Muscle layer of colon (tissue), 2 donors: ENCODE data around the gene WSB2.
"Not testable (repeated sequence)": the region's sequence is repeated elsewhere in the genome, so short reads cannot be mapped to it uniquely, and the experiment has no call there.

Experiments
- H3K27ac ChIP-seq: one replicate; pipeline ENCODE4 v1.7.0; 2013; ENCODE audit warnings: low read depth, mild to moderate bottlenecking, low read length, moderate library complexity
- H3K27me3 ChIP-seq, 2 donors: one replicate each; pipeline ENCODE4 v1.7.0; 2013; ENCODE audit warnings: low read length in 2 of 2, mild to moderate bottlenecking in 2 of 2; ENCODE audit not compliant: insufficient read depth in 2 of 2, control insufficient read depth in 1 of 2
- H3K36me3 ChIP-seq: one replicate; pipeline ENCODE4 v1.7.0; 2013; ENCODE audit warnings: mild to moderate bottlenecking, low read length; ENCODE audit not compliant: insufficient read depth
- H3K4me1 ChIP-seq: one replicate; pipeline ENCODE4 v1.7.0; 2013; ENCODE audit warnings: mild to moderate bottlenecking, low read length; ENCODE audit not compliant: insufficient read depth
- H3K4me3 ChIP-seq, 2 donors: one replicate each; pipeline ENCODE4 v1.7.0; 2013; ENCODE audit warnings: low read length in 2 of 2, low read depth in 1 of 2, mild to moderate bottlenecking in 1 of 2, moderate library complexity in 1 of 2
- H3K9ac ChIP-seq: one replicate; pipeline ENCODE4 v1.7.0; 2013; ENCODE audit warnings: low read length
- H3K9me3 ChIP-seq: one replicate; pipeline ENCODE4 v1.7.0; 2013; ENCODE audit warnings: mild to moderate bottlenecking, low read length
- donor health status: abdominal sarcoma.
- donor health status: Adenocarcinoma of cecum.

WSB2 gene

GRCh38 chr12:118094039-118094438 lies 33.1 kb upstream of the WSB2 start:
- H3K27ac ChIP-seq: no peak overlapping the region
- H3K36me3 ChIP-seq: no peaks in the 10 kb centered on the region
- H3K4me3 ChIP-seq: no peak overlapping the region
- H3K4me1 ChIP-seq: no peaks in the 10 kb centered on the region
- no peak overlapping the region for H3K9ac ChIP-seq
- H3K9me3 ChIP-seq: no peaks in the 10 kb centered on the region
- no peaks in the 10 kb centered on the region for H3K27me3 ChIP-seq

- H3K9ac ChIP-seq: no peak overlapping the region
- no peaks in the 10 kb centered on the region for H3K4me1 ChIP-seq
- H3K9me3 ChIP-seq: no peaks in the 10 kb centered on the region
- H3K36me3 ChIP-seq: no peaks in the 10 kb centered on the region
- H3K27ac ChIP-seq: no peak overlapping the region
- no peak overlapping the region for H3K4me3 ChIP-seq
- no peaks in the 10 kb centered on the region for H3K27me3 ChIP-seq
Observed at GRCh38 chr12:118089782-118090181, 28.8 kb upstream of the WSB2 start.

GRCh38 chr12:118082161-118082560 lies 21.2 kb upstream of the WSB2 start:
- Histone ChIP-seq H3K4me3 (no peak overlapping the region), H3K36me3 (peaks cover 11% of the 10 kb centered on the region), H3K4me1 (no peaks in the 10 kb centered on the region), H3K27me3 (no peaks in the 10 kb centered on the region), H3K27ac (no peak overlapping the region), H3K9me3 (peaks cover 3% of the 10 kb centered on the region), H3K9ac (no peak overlapping the region)

- H3K4me1 ChIP-seq, H3K9ac ChIP-seq, H3K4me3 ChIP-seq, H3K27ac ChIP-seq, H3K27me3 ChIP-seq, H3K9me3 ChIP-seq: not testable (repeated sequence)
- H3K36me3 ChIP-seq: peaks cover 11% of the 10 kb centered on the region
Observed at GRCh38 chr12:118081521-118081920, 20.5 kb upstream of the WSB2 start.

GRCh38 chr12:118073768-118074167 lies 12.8 kb upstream of the WSB2 start:
- Histone ChIP-seq H3K27ac (no peak overlapping the region), H3K36me3 (peaks cover 5% of the 10 kb centered on the region), H3K4me1 (no peaks in the 10 kb centered on the region), H3K9ac (no peak overlapping the region), H3K27me3 (no peaks in the 10 kb centered on the region), H3K4me3 (no peak overlapping the region), H3K9me3 (peaks cover 3% of the 10 kb centered on the region)

GRCh38 chr12:118070650-118071049 lies 9.7 kb upstream of the WSB2 start:
- Histone ChIP-seq H3K4me1 (no peaks in the 10 kb centered on the region), H3K36me3 (no peaks in the 10 kb centered on the region), H3K9ac (no peak overlapping the region), H3K27me3 (no peaks in the 10 kb centered on the region), H3K4me3 (no peak overlapping the region), H3K9me3 (no peaks in the 10 kb centered on the region), H3K27ac (no peak overlapping the region)

GRCh38 chr12:118068445-118068844 lies 7.5 kb upstream of the WSB2 start:
- H3K36me3 ChIP-seq: no peaks in the 10 kb centered on the region
- H3K27me3 ChIP-seq: no peaks in the 10 kb centered on the region
- H3K4me1 ChIP-seq: peaks cover 7% of the 10 kb centered on the region
- no peak overlapping the region for H3K4me3 ChIP-seq
- H3K9ac ChIP-seq: no peak overlapping the region
- H3K27ac ChIP-seq: no peak overlapping the region
- H3K9me3 ChIP-seq: no peaks in the 10 kb centered on the region

GRCh38 chr12:118065380-118065779 lies 4.4 kb upstream of the WSB2 start:
- H3K9ac ChIP-seq: no peak overlapping the region
- no peak overlapping the region for H3K4me3 ChIP-seq
- H3K9me3 ChIP-seq: no peaks in the 10 kb centered on the region
- H3K27ac ChIP-seq: no peak overlapping the region
- H3K27me3 ChIP-seq: no peaks in the 10 kb centered on the region
- H3K36me3 ChIP-seq: no peaks in the 10 kb centered on the region
- peaks cover 15% of the 10 kb centered on the region for H3K4me1 ChIP-seq

GRCh38 chr12:118064608-118065007 lies 3.6 kb upstream of the WSB2 start:
- no peak overlapping the region for H3K9ac ChIP-seq
- H3K27me3 ChIP-seq: no peaks in the 10 kb centered on the region
- no peaks in the 10 kb centered on the region for H3K9me3 ChIP-seq
- H3K36me3 ChIP-seq: no peaks in the 10 kb centered on the region
- H3K4me1 ChIP-seq: peaks cover 21% of the 10 kb centered on the region
- H3K27ac ChIP-seq: no peak overlapping the region
- H3K4me3 ChIP-seq: no peak overlapping the region

GRCh38 chr12:118063576-118064391 lies 2.8 kb upstream of the WSB2 start:
- H3K27me3 ChIP-seq: no peaks in the 10 kb centered on the region
- no peak overlapping the region for H3K9ac ChIP-seq
- no peaks in the 10 kb centered on the region for H3K9me3 ChIP-seq
- no peak overlapping the region for H3K4me3 ChIP-seq
- H3K4me1 ChIP-seq: peaks cover 26% of the 10 kb centered on the region
- H3K27ac ChIP-seq: no peak overlapping the region
- no peaks in the 10 kb centered on the region for H3K36me3 ChIP-seq

- Histone ChIP-seq H3K36me3 (no peaks in the 10 kb centered on the region), H3K9me3 (no peaks in the 10 kb centered on the region), H3K4me1 (peaks cover 26% of the 10 kb centered on the region), H3K27me3 (no peaks in the 10 kb centered on the region), H3K4me3 (peak overlapping the region; percentile 52 to 92), H3K9ac (peak overlapping the region; percentile 99), H3K27ac (peak overlapping the region; percentile 94)
Observed at GRCh38 chr12:118061873-118062843, 1.2 kb upstream of the WSB2 start.
